WTC11 (cell line): ENCODE data around the gene ZBTB32. TPM values are rescaled to one million over a fixed set of nuclear protein-coding genes. Genes with fewer than 3 reads are reported as not detected.

Experiments used
- ATAC-seq: fragments of 200-7000 bp; cut with Tn5 transposase; 2 replicates; pipeline ENCODE4 v1.10.0; 2021; ENCODE audit warnings: mild to moderate bottlenecking, moderate library complexity
- CTCF ChIA-PET: fragments of 300-600 bp; sonication (Branson Sonifier 250); formaldehyde crosslinking; loops from one replicate; lab custom pipeline; 2021; ENCODE audit warnings: antibody characterized with exemption; lab: Charles Lee
- POLR2A ChIA-PET: fragments of 350-600 bp; sonication (Branson Sonifier 250); formaldehyde crosslinking; loops from one replicate; lab custom pipeline; 2021; ENCODE audit warnings: antibody characterized with exemption; lab: Charles Lee
- DNase-seq: peaks from one replicate; pipeline ENCODE4 v3.0.0; 2021; ENCODE audit warnings: low spot score
- H3K27ac Mint-ChIP-seq: 2 replicates; pipeline ENCODE4 v1.8.0; 2021; ENCODE audit warnings: mixed read lengths
- H3K27me3 Mint-ChIP-seq: 2 replicates; pipeline ENCODE4 v1.8.0; 2021; ENCODE audit warnings: low read depth, mild to moderate bottlenecking, moderate library complexity, mixed read lengths
- H3K36me3 Mint-ChIP-seq: 2 replicates; pipeline ENCODE4 v1.8.0; 2021; ENCODE audit warnings: mixed read lengths
- H3K4me1 Mint-ChIP-seq: 2 replicates; pipeline ENCODE4 v1.8.0; 2022; ENCODE audit warnings: mixed read lengths
- H3K4me3 Mint-ChIP-seq: 2 replicates; pipeline ENCODE4 v1.8.0; 2021; ENCODE audit warnings: mild to moderate bottlenecking, moderate library complexity, mixed read lengths
- H3K9me3 Mint-ChIP-seq: 2 replicates; pipeline ENCODE4 v1.8.0; 2021; ENCODE audit warnings: mixed read lengths
- CBFB ChIP-seq: sonication (generic); formaldehyde crosslinking; IDR thresholded peaks from 2 replicates; pipeline ENCODE4 v1.8.1; 2022; ENCODE audit warnings: mild to moderate bottlenecking, low read depth, missing genetic modification reagents
- CDX4 ChIP-seq: fragments of 250-450 bp; sonication (Bioruptor Pico); IDR thresholded peaks from 2 replicates; pipeline ENCODE4 v1.9.0; 2021; ENCODE audit warnings: moderate library complexity, mild to moderate bottlenecking, inconsistent platforms, borderline replicate concordance
- E2F4 ChIP-seq: sonication (generic); formaldehyde crosslinking; IDR thresholded peaks from 2 replicates; pipeline ENCODE4 v1.8.1; 2022; ENCODE audit warnings: low read depth, mild to moderate bottlenecking, moderate library complexity, missing genetic modification reagents, borderline replicate concordance
- EMX1 ChIP-seq: fragments of 250-450 bp; sonication (Bioruptor Pico); IDR thresholded peaks from 2 replicates; pipeline ENCODE4 v1.8.0; 2021; ENCODE audit warnings: mild to moderate bottlenecking
- ESRRA ChIP-seq: sonication (generic); formaldehyde crosslinking; IDR thresholded peaks from 2 replicates; pipeline ENCODE4 v1.8.1; 2022; ENCODE audit warnings: mild to moderate bottlenecking, missing genetic modification reagents, borderline replicate concordance
- ETV6 ChIP-seq: sonication (generic); formaldehyde crosslinking; IDR thresholded peaks from 2 replicates; pipeline ENCODE4 v1.8.1; 2022; ENCODE audit warnings: mild to moderate bottlenecking, missing genetic modification reagents
- GABPB1 ChIP-seq: sonication (generic); formaldehyde crosslinking; IDR thresholded peaks from 2 replicates; pipeline ENCODE4 v1.8.1; 2023; ENCODE audit warnings: mild to moderate bottlenecking, missing genetic modification reagents
- IRF1 ChIP-seq: sonication (generic); formaldehyde crosslinking; IDR thresholded peaks from 2 replicates; pipeline ENCODE4 v1.8.0; 2023; ENCODE audit warnings: missing genetic modification reagents
- NR2C2 ChIP-seq: sonication (generic); formaldehyde crosslinking; IDR thresholded peaks from 2 replicates; pipeline ENCODE4 v1.8.0; 2022; ENCODE audit warnings: mild to moderate bottlenecking, missing genetic modification reagents
- TP53 ChIP-seq: sonication (generic); formaldehyde crosslinking; IDR thresholded peaks from 2 replicates; pipeline ENCODE4 v1.8.1; 2023; ENCODE audit warnings: mild to moderate bottlenecking, missing genetic modification reagents
- ZNF219 ChIP-seq: sonication (generic); formaldehyde crosslinking; IDR thresholded peaks from 2 replicates; pipeline ENCODE4 v1.8.0; 2023; ENCODE audit warnings: missing genetic modification reagents, mild to moderate bottlenecking, borderline replicate concordance
- ZNF317 ChIP-seq: sonication (generic); formaldehyde crosslinking; IDR thresholded peaks from 2 replicates; pipeline ENCODE4 v1.8.1; 2023; ENCODE audit warnings: low read depth, mild to moderate bottlenecking, moderate library complexity, missing genetic modification reagents, borderline replicate concordance
- ZNF425 ChIP-seq: fragments of 250-450 bp; sonication (Bioruptor Pico); conservative IDR thresholded peaks from 2 replicates; pipeline ENCODE4 v1.9.0; 2021; ENCODE audit warnings: mild to moderate bottlenecking
- ZNF512 ChIP-seq: sonication (generic); formaldehyde crosslinking; IDR thresholded peaks from 2 replicates; pipeline ENCODE4 v1.8.1; 2022; ENCODE audit warnings: missing genetic modification reagents, borderline replicate concordance
- total RNA-seq: library from RNA; stranded (reverse); gene quantifications from 3 replicates; pipeline ENCODE4 v1.2.3, GENCODE V29; 2021

ZBTB32 gene
- total RNA-seq, 1 experiment from 2014 or later: 0.11 TPM

GRCh38 chr19:35741203-35741515, 36.8 kb downstream of the ZBTB32 start:
- Mint-ChIP-seq H3K27ac (peak overlapping the region; percentile 99), H3K4me3 (peak overlapping the region; percentile 81), H3K4me1 (peaks cover 16% of the 10 kb centered on the region), H3K36me3 (peaks cover 21% of the 10 kb centered on the region), H3K9me3 (no peaks in the 10 kb centered on the region), H3K27me3 (no peaks in the 10 kb centered on the region)
- ChIA-PET POLR2A (interaction anchor here (0.5 to 1.3 kb wide), 15 partner anchors 10 to 1955 kb away, joined by 3 to 13 read pairs (median 4); partner anchors contain the start of genes COX6B1, HSPB6 and PROSER3), CTCF (interaction anchor here (0.6 to 1.6 kb wide), 21 partner anchors 12 to 236 kb away, joined by 3 to 25 read pairs (median 3); partner anchors contain the start of genes COX6B1 and PROSER3)
- no peak for ATAC-seq
- TF ChIP-seq CBFB (CRISPR knock-in tag) (no peak), IRF1 (no peak), CDX4 (CRISPR knock-in tag) (no peak), GABPB1 (no peak), ESRRA (CRISPR knock-in tag) (no peak), E2F4 (no peak), ZNF317 (no peak), TP53 (CRISPR knock-in tag) (no peak), ZNF425 (no peak), ZNF219 (no peak), ZNF512 (CRISPR knock-in tag) (no peak)
- no peak for DNase-seq

GRCh38 chr19:35742121-35742724, 37.9 kb downstream of the ZBTB32 start, which contains the start of gene IGFLR1:
IGFLR1 (minus strand) TSS chr19:35742452; CDS start chr19:35741180, 1,272 bp downstream.
- Mint-ChIP-seq H3K36me3 (peaks cover 16% of the 10 kb centered on the region), H3K27ac (peak within 1 kb of the TSS; percentile 84), H3K4me1 (peaks cover 20% of the 10 kb centered on the region), H3K4me3 (peak within 1 kb of the TSS; percentile 54), H3K9me3 (no peaks in the 10 kb centered on the region), H3K27me3 (no peaks in the 10 kb centered on the region)
- no peak for TF ChIP-seq EMX1 (CRISPR knock-in tag)
- no peak for TF ChIP-seq NR2C2
- no peak for TF ChIP-seq ETV6
- no peak for TF ChIP-seq IRF1
- no peak for TF ChIP-seq CBFB (CRISPR knock-in tag)
- ChIA-PET POLR2A (interaction anchor here (0.9 kb wide), 1 partner anchor 42 kb away, joined by 3 read pairs; no protein-coding TSS in a partner anchor), CTCF (no interaction called here)
- no peak for DNase-seq
- ATAC-seq: no peak
